Immature natural killer cell (primary cell): ENCODE data around the gene UBE2G2. TPM values are rescaled to one million over a fixed set of nuclear protein-coding genes. Genes with fewer than 3 reads are reported as not detected.

Source experiments
- DNase-seq, 3 donors: peaks; one replicate each; pipeline ENCODE4 v3.0.0; 2022; ENCODE audit warnings: mixed read lengths in 1 of 3
- H3K27ac Mint-ChIP-seq, 6 donors: one replicate each; pipeline ENCODE4 v1.8.0; 2020; ENCODE audit warnings: mixed read lengths in 6 of 6, mild to moderate bottlenecking in 5 of 6, inconsistent platforms in 4 of 6, moderate library complexity in 3 of 6
- H3K27me3 Mint-ChIP-seq, 3 donors: one replicate each; pipeline ENCODE4 v1.8.0; 2020 to 2021; ENCODE audit warnings: low read depth in 3 of 3, mild to moderate bottlenecking in 3 of 3, mixed read lengths in 3 of 3, moderate library complexity in 3 of 3, inconsistent platforms in 1 of 3
- H3K36me3 Mint-ChIP-seq, 3 donors: one replicate each; pipeline ENCODE4 v1.8.0; 2020; ENCODE audit warnings: mixed read lengths in 3 of 3, inconsistent platforms in 2 of 3, mild to moderate bottlenecking in 2 of 3
- H3K4me1 Mint-ChIP-seq, 2 donors: one replicate each; pipeline ENCODE4 v1.8.0; 2020; ENCODE audit warnings: inconsistent platforms in 2 of 2, mild to moderate bottlenecking in 2 of 2, mixed read lengths in 2 of 2, moderate library complexity in 1 of 2
- H3K4me3 Mint-ChIP-seq, 5 donors: one replicate each; pipeline ENCODE4 v1.8.0; 2020; ENCODE audit warnings: mild to moderate bottlenecking in 5 of 5, mixed read lengths in 5 of 5, inconsistent platforms in 3 of 5, moderate library complexity in 3 of 5
- H3K9me3 Mint-ChIP-seq, 6 donors: one replicate each; pipeline ENCODE4 v1.8.0; 2020; ENCODE audit warnings: mild to moderate bottlenecking in 6 of 6, mixed read lengths in 6 of 6, inconsistent platforms in 4 of 6, moderate library complexity in 3 of 6
- polyA plus RNA-seq, 3 donors: library from polyadenylated mRNA; unstranded; fragments of 300-500 nt; fragmentation: Illumina TruSeq; gene quantifications; one replicate each; pipeline ENCODE4 v1.2.3, GENCODE V29; 2021

UBE2G2 gene
- polyA plus RNA-seq, 3 donors from 2014 or later = 43.6 to 62.9 (median 56.2) TPM

DNA sequence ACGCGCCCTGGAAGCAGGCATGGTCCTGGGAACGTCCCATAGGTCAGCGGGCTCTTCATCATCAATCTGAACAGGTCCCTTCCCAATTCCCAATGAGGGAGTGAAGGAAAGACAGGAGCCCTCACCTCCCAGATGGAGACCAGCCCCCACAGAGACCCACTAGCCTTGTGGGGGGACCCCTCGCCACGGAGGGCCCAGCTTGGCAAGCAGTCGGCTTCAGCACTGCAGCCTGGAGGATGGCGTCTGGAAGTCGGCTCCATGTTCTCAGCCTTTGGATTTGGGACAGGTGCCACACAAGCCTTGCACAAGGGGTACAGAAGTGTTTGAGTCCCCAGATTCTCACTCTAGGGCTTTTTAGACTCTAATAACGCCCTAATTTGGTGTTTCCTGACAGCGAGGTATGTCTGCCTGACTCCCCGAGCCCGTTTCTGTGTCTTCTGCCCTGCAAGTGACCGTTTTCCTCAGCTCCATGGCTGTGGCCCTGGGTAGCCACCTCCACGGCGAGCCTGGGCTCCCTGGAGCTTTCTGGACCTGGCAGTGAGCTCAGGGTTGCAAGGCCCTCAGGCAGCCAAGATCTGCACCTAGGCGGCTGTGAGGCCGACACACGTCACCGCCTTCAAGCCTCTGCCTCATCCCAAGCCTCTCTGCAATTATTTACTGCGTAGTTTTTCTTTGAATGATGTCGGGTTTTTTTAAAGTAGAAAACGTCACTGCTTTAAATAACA lies 41.3 kb upstream of the UBE2G2 start:
- Mint-ChIP-seq H3K36me3 (no peaks in the 10 kb centered on the region), H3K27me3 (peaks cover 3 to 11% (median 7%) of the 10 kb centered on the region in 3 donors), H3K27ac (no peak overlapping the region), H3K4me3 (no peak overlapping the region), H3K9me3 (no peaks in the 10 kb centered on the region), H3K4me1 (peaks cover 9 to 16% of the 10 kb centered on the region in 2 donors)
- DNase-seq = no peak

DNA sequence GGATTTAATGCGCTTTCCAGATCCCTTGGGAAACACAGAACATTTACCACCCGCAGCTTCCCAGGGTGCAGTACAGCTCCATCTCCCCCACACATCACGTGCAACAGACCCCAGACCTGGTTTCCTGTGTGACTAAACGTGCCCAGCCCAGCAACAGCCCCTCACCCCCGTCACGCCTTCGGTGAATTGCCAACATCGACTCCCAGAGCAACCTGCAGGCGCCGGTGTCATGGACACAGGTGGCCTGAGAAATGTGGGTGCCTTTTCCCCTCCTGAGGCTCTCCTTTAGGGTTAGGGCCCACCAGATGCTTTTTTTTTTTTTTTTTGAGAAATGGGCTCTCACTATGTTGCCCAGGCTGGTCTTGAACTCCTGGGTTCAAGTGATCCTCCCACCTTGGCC lies 40.5 kb upstream of the UBE2G2 start:
- H3K4me1 Mint-ChIP-seq = peaks cover 9 to 15% of the 10 kb centered on the region in 2 donors
- peaks cover 3 to 11% (median 4%) of the 10 kb centered on the region in 3 donors for H3K27me3 Mint-ChIP-seq
- H3K27ac Mint-ChIP-seq = no peak overlapping the region
- DNase-seq = no peak
- no peak overlapping the region for H3K4me3 Mint-ChIP-seq
- no peaks in the 10 kb centered on the region for H3K9me3 Mint-ChIP-seq
- H3K36me3 Mint-ChIP-seq = no peaks in the 10 kb centered on the region

DNA sequence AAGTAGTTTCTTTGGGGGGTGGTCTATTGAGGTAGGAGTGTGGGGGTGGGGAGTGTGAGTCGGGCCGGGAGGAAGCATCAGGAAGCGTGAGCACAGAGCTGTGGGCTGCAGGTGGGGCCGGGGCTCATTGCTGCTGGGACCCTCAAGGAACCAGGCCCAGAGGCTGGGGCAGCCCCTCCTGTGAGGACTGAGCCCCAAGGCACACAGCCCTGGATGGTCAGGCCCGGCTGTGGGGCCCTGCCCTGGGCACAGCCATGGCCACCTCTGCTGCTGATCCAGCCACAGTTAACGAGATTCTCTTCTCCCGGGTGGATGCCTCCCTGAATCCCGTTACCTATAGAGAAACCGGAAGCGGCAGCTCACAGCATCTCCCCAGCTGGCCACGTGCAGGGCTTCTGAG lies 39.2 kb upstream of the UBE2G2 start:
- H3K36me3 Mint-ChIP-seq = no peaks in the 10 kb centered on the region
- H3K4me3 Mint-ChIP-seq = no peak overlapping the region
- H3K9me3 Mint-ChIP-seq = no peaks in the 10 kb centered on the region
- H3K27ac Mint-ChIP-seq = no peak overlapping the region
- peaks cover 0 to 8% of the 10 kb centered on the region in 2 donors for H3K4me1 Mint-ChIP-seq
- H3K27me3 Mint-ChIP-seq = peaks cover 2 to 11% (median 4%) of the 10 kb centered on the region in 3 donors
- DNase-seq = no peak

DNA sequence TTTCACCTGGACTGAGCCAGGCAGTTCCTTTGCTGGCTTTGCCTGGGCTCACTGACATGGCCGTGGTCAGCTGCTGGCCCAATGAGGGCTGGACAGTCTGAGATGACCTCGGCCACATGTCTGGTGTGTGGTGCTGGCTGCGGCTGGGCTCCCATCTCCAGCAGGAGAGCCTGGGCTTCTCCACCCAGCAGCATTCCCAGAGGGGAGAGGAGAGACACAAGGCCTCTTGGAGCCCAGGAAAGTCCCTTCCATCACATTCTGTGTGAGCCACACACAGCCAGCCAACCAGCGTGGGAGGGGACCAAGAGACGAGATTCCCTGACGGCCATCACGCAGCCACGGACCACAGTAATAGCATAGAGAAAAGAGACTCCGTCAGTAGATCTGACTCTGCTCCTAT lies 37.3 kb upstream of the UBE2G2 start:
- no peak overlapping the region for H3K4me3 Mint-ChIP-seq
- no peaks in the 10 kb centered on the region for H3K36me3 Mint-ChIP-seq
- no peaks in the 10 kb centered on the region for H3K9me3 Mint-ChIP-seq
- DNase-seq = no peak
- H3K4me1 Mint-ChIP-seq = no peaks in the 10 kb centered on the region
- H3K27ac Mint-ChIP-seq = no peak overlapping the region
- peaks cover 1 to 11% (median 2%) of the 10 kb centered on the region in 3 donors for H3K27me3 Mint-ChIP-seq

DNA sequence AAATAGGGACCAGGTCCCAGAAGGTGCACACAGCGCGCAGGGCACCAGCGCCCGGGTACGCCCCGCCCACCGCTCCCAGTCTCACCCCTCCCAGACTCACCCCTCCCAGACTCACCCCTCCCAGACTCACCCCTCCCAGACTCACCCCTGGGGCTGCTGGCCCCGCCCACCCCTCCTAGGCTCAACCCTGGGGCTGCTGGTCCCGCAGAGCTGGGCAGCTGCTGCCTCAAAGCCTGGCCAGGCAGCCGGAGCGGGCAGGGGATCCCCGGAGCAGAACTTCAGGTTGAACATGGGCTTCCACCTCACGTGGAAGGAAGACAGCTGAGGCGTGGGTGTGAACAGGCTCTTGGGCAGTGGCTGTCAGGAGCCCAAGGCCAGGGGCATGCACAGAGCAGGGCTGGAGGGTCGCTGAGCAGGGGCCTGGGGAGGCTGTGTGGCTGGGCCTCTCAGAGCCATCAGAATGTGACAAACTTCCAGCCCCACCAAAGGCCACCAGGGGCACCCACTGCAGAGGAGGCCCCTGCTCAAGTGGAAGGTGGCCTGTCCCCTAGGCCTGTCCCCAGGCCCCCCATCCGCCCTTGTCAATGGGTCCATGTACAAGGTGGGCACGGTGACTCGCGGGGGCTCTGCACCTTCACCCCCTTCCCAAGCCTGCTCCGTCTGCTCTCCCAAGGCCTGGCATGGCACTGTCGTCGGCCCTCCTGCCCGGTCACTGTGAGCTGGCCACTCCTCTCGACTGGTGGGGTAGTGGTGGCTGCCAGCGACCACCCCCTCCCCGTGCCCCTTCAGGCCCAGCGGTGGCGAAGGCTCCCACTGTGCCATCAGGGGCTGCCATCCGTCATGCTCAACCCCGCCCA lies 36.6 kb upstream of the UBE2G2 start:
- DNase-seq = no peak
- H3K4me1 Mint-ChIP-seq = no peaks in the 10 kb centered on the region
- H3K27ac Mint-ChIP-seq = no peak overlapping the region
- no peaks in the 10 kb centered on the region for H3K36me3 Mint-ChIP-seq
- no peak overlapping the region for H3K4me3 Mint-ChIP-seq
- H3K9me3 Mint-ChIP-seq = no peaks in the 10 kb centered on the region
- H3K27me3 Mint-ChIP-seq = peaks cover 1 to 11% (median 2%) of the 10 kb centered on the region in 3 donors

DNA sequence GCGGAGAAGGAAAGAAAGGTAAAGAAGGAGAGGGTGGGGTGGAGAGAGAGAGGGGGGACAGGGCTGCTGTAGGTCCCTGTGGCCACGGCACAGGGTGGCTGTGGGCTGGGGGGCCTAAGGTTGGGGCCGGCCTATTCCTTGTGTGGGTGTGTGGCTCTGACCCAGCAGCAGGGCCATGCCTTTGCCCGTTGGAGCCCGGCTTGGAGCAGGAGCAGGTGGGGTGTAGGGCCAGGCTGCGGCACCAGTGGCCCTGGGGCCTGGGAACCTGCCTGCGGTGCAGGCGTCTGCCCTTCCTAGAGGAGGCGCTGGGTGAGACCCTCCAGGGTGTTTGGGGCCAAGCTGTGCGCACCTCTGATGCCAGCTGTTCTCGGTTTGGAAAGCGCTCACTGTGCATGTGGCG lies 35.9 kb upstream of the UBE2G2 start:
- H3K4me1 Mint-ChIP-seq = no peaks in the 10 kb centered on the region
- peaks cover 1 to 11% (median 2%) of the 10 kb centered on the region in 3 donors for H3K27me3 Mint-ChIP-seq
- H3K4me3 Mint-ChIP-seq = no peak overlapping the region
- H3K9me3 Mint-ChIP-seq = no peaks in the 10 kb centered on the region
- H3K27ac Mint-ChIP-seq = no peak overlapping the region
- H3K36me3 Mint-ChIP-seq = no peaks in the 10 kb centered on the region
- DNase-seq = no peak

DNA sequence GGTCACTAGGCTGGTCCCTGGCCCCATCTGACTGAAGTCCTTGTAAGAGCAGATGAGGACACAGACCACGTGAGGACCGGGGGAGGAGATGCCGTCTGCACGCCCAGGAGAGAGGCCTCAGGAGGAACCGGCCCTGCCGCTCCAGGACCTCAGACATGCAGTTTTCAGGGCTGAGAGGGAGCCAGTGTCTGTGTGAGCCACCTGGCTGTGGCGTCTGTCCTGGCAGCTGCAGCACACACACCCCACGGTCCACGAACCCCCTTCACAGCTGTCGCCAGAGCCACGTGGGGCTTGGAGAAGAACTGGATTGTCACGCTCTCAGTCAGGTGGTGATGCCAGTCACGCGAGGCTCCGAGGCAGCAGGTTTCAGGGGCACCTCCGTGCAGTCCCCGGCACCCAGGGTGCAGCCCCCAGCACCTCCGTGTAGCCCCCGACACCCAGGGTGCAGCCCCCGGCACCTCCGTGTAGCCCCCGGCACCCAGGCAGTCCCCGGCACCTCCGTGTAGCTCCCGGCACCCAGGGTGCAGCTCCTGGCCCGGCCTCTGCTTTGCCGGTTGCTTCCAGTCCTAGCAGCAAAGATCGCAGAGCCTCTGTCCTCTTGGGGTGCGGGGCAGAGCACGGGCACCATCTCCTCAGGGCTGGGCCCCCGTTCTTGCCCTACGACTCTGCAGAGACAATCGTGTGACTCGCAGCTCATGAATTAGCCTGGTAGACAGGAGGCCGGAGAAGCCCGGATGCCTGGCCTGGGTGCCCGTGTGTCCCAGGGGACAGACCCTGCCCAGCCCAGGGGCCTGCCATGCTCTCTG lies 35.2 kb upstream of the UBE2G2 start:
- DNase-seq = no peak
- Mint-ChIP-seq H3K36me3 (no peaks in the 10 kb centered on the region), H3K4me1 (no peaks in the 10 kb centered on the region), H3K9me3 (no peaks in the 10 kb centered on the region), H3K27me3 (peaks cover 1 to 10% (median 2%) of the 10 kb centered on the region in 3 donors), H3K27ac (no peak overlapping the region), H3K4me3 (no peak overlapping the region)

DNA sequence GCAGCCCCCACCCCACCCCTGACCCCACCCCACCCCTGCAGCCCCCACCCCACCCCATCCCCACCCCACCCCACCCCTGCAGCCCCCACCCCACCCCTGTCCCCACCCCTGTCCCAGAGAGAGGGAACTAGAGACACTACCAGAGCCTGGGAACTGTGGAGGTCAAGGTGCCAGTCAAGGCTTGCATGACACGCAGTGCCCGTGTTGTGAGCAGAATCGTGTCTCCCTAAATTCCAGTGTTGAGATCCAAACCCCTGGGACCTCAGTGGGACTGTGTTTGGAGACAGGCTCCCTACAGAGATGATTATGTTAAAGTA lies 34.7 kb upstream of the UBE2G2 start:
- no peak overlapping the region for H3K27ac Mint-ChIP-seq
- H3K4me3 Mint-ChIP-seq = no peak overlapping the region
- H3K4me1 Mint-ChIP-seq = peaks cover 2% of the 10 kb centered on the region in 2 donors
- no peaks in the 10 kb centered on the region for H3K36me3 Mint-ChIP-seq
- no peak for DNase-seq
- no peaks in the 10 kb centered on the region for H3K9me3 Mint-ChIP-seq
- peaks cover 0 to 6% (median 1%) of the 10 kb centered on the region in 3 donors for H3K27me3 Mint-ChIP-seq

DNA sequence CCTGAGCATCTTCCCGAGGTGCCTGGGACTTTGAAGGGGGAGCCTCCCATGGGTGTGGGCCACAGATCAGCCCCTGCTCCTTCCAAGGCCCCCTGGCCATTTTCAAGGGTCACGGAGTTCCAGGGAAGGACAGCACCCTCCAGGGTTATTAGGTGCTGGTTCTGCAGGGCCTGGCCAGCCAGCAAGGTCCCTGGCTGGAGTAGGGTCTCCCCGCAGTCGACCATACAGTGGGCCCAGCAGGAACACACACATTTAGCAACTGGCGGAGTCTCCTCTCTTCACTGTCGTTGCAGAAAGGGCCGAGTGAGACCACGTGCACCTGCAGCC lies 34.0 kb upstream of the UBE2G2 start:
- DNase-seq = no peak
- Mint-ChIP-seq H3K27ac (no peak overlapping the region), H3K4me3 (no peak overlapping the region), H3K36me3 (no peaks in the 10 kb centered on the region), H3K9me3 (no peaks in the 10 kb centered on the region), H3K4me1 (peaks cover 6 to 9% of the 10 kb centered on the region in 2 donors), H3K27me3 (peaks cover 0 to 4% (median 3%) of the 10 kb centered on the region in 3 donors)

DNA sequence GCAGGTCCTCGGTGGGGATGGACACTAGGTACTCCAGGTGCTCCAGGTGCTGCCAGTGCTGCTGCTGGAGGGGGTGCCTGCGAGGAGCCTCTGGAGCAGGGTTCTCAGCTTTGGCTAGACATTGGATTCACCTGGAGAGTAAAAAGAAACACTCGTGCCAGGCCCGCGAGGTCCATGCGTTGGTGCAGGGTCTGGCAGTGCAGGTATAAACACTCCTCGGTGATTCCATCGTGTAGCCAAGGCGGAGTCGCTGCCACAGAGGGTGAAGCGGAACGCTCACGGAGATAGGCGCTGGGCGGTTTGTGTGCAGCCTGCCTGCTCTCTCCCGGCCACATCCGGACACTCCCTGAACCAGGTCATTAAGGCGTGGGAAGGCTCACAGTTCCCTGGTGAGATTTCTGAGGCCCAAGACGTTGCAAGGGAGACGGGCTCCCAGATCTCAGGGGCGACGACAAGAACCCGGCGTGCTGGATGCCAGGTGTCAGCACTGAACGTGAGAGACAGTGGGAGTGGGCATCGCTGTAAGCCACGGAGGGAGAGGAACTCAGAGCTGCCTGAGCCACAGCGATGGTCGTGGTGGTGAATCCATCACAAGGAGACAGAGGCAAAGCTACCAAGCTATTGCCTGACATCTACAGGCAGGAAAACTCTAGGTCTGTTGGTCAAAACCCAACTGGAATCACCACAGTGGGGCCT lies 33.5 kb upstream of the UBE2G2 start:
- H3K27me3 Mint-ChIP-seq = peaks cover 0 to 3% (median 2%) of the 10 kb centered on the region in 3 donors
- no peaks in the 10 kb centered on the region for H3K9me3 Mint-ChIP-seq
- H3K4me1 Mint-ChIP-seq = peaks cover 9 to 14% of the 10 kb centered on the region in 2 donors
- no peak for DNase-seq
- H3K4me3 Mint-ChIP-seq = no peak overlapping the region
- H3K36me3 Mint-ChIP-seq = no peaks in the 10 kb centered on the region
- H3K27ac Mint-ChIP-seq = no peak overlapping the region

DNA sequence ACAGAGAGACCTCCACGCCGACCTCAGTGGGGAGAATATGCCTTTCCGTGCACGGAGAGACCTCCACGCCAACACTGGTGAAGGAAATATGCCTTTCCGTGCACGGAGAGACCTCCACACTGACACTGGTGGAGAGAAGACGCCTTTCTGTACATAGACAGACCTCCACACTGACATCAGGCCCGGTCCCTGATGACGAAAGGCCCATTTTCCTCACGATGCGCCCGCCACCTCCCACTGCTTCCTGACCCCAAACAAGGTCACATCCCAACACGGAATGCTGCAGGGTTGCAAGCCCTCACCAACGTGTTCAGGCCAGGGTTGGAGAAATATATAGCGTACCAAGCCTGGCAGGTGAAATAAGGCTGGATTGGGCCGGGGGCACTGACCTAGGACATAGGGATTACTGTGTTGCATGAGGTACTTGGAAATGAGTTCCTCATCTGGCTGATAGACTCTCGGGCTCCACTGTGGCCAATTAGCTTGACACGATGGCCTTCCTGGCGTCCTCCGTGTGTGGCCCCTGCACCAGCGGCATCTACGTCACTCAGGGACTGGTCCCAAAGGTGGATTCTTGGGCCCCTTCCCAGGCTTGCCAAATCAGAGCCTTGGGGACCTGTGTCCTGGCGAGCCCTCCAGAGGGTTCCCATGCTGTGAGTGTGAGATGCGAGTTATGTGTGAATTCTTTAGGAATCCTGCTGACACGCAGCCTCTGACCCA lies 32.8 kb upstream of the UBE2G2 start:
- H3K4me1 Mint-ChIP-seq = peaks cover 17 to 21% of the 10 kb centered on the region in 2 donors

DNA sequence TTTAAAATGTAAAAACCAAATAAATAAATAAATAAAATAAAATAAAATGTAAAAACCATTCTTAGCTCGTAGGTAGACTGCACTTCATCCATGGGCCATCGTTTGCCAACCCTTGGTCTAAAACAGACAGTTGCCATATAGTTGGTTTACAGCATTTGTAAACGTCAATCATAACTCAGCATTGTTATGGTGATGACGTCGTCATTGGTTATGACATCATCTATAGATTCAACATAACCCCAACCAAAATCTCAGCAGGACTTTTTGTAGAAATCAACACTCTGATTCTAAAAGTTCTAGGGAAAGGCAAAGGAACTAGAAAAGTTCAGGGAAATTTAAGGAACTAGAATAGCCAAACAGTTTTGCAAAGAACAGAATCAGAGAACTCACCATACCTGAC lies 32.0 kb upstream of the UBE2G2 start:
- no peak for DNase-seq
- Mint-ChIP-seq H3K9me3 (peaks cover 0 to 4% (median 0%) of the 10 kb centered on the region in 6 donors), H3K27me3 (peaks cover 0 to 5% (median 5%) of the 10 kb centered on the region in 3 donors), H3K36me3 (no peaks in the 10 kb centered on the region), H3K27ac (no peak overlapping the region), H3K4me3 (no peak overlapping the region), H3K4me1 (peaks cover 22 to 28% of the 10 kb centered on the region in 2 donors)

More for the DNA sequence above, 32.8 kb upstream of the UBE2G2 start:
- Mint-ChIP-seq H3K27me3 (peaks cover 0 to 5% (median 5%) of the 10 kb centered on the region in 3 donors), H3K36me3 (no peaks in the 10 kb centered on the region), H3K9me3 (no peaks in the 10 kb centered on the region), H3K4me3 (no peak overlapping the region), H3K27ac (no peak overlapping the region)
- no peak for DNase-seq
